ENCODE data around the gene KRT80. TPM values are rescaled to one million over a fixed set of nuclear protein-coding genes. Genes with fewer than 3 reads are reported as not detected.

The KRT80 gene
- total RNA-seq, 4 donors from 2014 or later: 0.16 to 0.54 (median 0.31) TPM; not detected in 1

- H3K4me1 ChIP-seq: peaks cover 0 to 14% (median 7%) of the 10 kb centered on the region in 3 donors
- H3K27me3 ChIP-seq: peaks cover 45% of the 10 kb centered on the region
- no peak overlapping the region for H3K27ac ChIP-seq
- H3K4me3 ChIP-seq: no peak overlapping the region
- no peaks in the 10 kb centered on the region for H3K9me3 ChIP-seq
- no peak for ATAC-seq
- H3K36me3 ChIP-seq: no peaks in the 10 kb centered on the region
- TF ChIP-seq EP300 (IDR thresholded peaks at IDR 0.05): no peak
- TF ChIP-seq POLR2A (IDR thresholded peaks at IDR 0.05): no peak
- TF ChIP-seq, protein P1, sequence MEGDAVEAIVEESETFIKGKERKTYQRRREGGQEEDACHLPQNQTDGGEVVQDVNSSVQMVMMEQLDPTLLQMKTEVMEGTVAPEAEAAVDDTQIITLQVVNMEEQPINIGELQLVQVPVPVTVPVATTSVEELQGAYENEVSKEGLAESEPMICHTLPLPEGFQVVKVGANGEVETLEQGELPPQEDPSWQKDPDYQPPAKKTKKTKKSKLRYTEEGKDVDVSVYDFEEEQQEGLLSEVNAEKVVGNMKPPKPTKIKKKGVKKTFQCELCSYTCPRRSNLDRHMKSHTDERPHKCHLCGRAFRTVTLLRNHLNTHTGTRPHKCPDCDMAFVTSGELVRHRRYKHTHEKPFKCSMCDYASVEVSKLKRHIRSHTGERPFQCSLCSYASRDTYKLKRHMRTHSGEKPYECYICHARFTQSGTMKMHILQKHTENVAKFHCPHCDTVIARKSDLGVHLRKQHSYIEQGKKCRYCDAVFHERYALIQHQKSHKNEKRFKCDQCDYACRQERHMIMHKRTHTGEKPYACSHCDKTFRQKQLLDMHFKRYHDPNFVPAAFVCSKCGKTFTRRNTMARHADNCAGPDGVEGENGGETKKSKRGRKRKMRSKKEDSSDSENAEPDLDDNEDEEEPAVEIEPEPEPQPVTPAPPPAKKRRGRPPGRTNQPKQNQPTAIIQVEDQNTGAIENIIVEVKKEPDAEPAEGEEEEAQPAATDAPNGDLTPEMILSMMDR (IDR thresholded peaks at IDR 0.05): no peak
- TF ChIP-seq POLR2AphosphoS5 (IDR thresholded peaks at IDR 0.05): no peak
- WGBS, 2 donors (ENCODE audit: low coverage in 1 of 2): 39 to 81% methylated on average over 3 of the region's 3 CpGs
Measured at GRCh38 chr12:52228366-52228765, 36.6 kb upstream of the KRT80 start.

GRCh38 chr12:52227606-52228166, 35.9 kb upstream of the KRT80 start:
- H3K36me3 ChIP-seq: no peaks in the 10 kb centered on the region
- no peak overlapping the region for H3K4me3 ChIP-seq
- 75 to 81% methylated on average over 3 to 5 of the region's 5 CpGs for WGBS, 2 donors (ENCODE audit: low coverage in 1 of 2)
- ATAC-seq: no peak
- no peak overlapping the region for H3K27ac ChIP-seq
- peaks cover 43% of the 10 kb centered on the region for H3K27me3 ChIP-seq
- peaks cover 0 to 7% (median under 1%) of the 10 kb centered on the region in 3 donors for H3K4me1 ChIP-seq
- no peak for TF ChIP-seq EP300 (IDR thresholded peaks at IDR 0.05)
- TF ChIP-seq, protein P1 (IDR thresholded peaks at IDR 0.05): no peak
- TF ChIP-seq POLR2AphosphoS5 (IDR thresholded peaks at IDR 0.05): no peak
- TF ChIP-seq POLR2A (IDR thresholded peaks at IDR 0.05): no peak
- no peaks in the 10 kb centered on the region for H3K9me3 ChIP-seq

- peaks cover 42% of the 10 kb centered on the region for H3K27me3 ChIP-seq
- H3K4me1 ChIP-seq: no peaks in the 10 kb centered on the region
- H3K4me3 ChIP-seq: no peak overlapping the region
- no peak overlapping the region for H3K27ac ChIP-seq
- 17 to 68% methylated on average over 1 to 4 of the region's 4 CpGs for WGBS, 2 donors (ENCODE audit: low coverage in 1 of 2)
- H3K36me3 ChIP-seq: no peaks in the 10 kb centered on the region
- TF ChIP-seq EP300 (IDR thresholded peaks at IDR 0.05) (no peak), POLR2AphosphoS5 (IDR thresholded peaks at IDR 0.05) (no peak), POLR2A (IDR thresholded peaks at IDR 0.05) (no peak)
- TF ChIP-seq, protein P1 (IDR thresholded peaks at IDR 0.05): no peak
- no peaks in the 10 kb centered on the region for H3K9me3 ChIP-seq
- ATAC-seq: no peak
Measured at GRCh38 chr12:52226446-52226845, 34.6 kb upstream of the KRT80 start.

DNA sequence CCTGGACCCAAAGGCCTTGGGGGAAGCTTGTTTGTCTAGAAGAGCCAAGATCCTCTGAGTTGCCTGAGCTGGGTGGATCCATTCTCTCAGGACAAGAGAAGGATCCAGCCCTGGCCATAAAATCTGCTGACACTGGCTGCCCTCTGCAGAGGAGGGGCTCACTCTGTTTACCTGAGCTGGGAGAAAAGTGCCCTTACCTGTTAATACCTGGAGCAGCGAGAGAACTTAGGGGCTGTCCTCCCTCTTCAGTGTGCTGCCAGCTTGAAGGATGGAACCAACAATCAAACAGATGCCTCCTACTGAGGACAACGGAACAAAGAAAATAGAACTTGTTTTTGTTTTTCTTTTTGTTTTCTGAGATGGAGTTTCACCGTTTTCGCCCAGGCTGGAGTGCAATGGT, 33.9 kb upstream of the KRT80 start:
- Histone ChIP-seq H3K27me3 (peaks cover 36% of the 10 kb centered on the region), H3K4me3 (no peak overlapping the region), H3K4me1 (no peaks in the 10 kb centered on the region), H3K27ac (no peak overlapping the region), H3K9me3 (no peaks in the 10 kb centered on the region), H3K36me3 (no peaks in the 10 kb centered on the region)
- TF ChIP-seq POLR2AphosphoS5 (IDR thresholded peaks at IDR 0.05) (no peak), POLR2A (IDR thresholded peaks at IDR 0.05) (no peak), EP300 (IDR thresholded peaks at IDR 0.05) (no peak)
- TF ChIP-seq, protein P1 (IDR thresholded peaks at IDR 0.05): no peak
- WGBS, 2 donors (ENCODE audit: low coverage in 1 of 2): 89 to 96% methylated on average over 3 to 4 of the region's 4 CpGs
- ATAC-seq: no peak

- Histone ChIP-seq H3K27ac (no peak overlapping the region), H3K4me1 (no peaks in the 10 kb centered on the region), H3K4me3 (no peak overlapping the region), H3K27me3 (peaks cover 28% of the 10 kb centered on the region), H3K9me3 (no peaks in the 10 kb centered on the region), H3K36me3 (no peaks in the 10 kb centered on the region)
- 60 to 63% methylated on average over 2 to 3 of the region's 3 CpGs for WGBS, 2 donors (ENCODE audit: low coverage in 1 of 2)
- ATAC-seq: no peak
- TF ChIP-seq, protein P1 (IDR thresholded peaks at IDR 0.05): no peak
- TF ChIP-seq POLR2A (IDR thresholded peaks at IDR 0.05) (no peak), EP300 (IDR thresholded peaks at IDR 0.05) (no peak), POLR2AphosphoS5 (IDR thresholded peaks at IDR 0.05) (no peak)
Measured at GRCh38 chr12:52224151-52224550, 32.3 kb upstream of the KRT80 start.
